GM23248 (cell line): ENCODE results near the gene EPHA2. TPM values are rescaled to one million over a fixed set of nuclear protein-coding genes. Genes with fewer than 3 reads are reported as not detected.

Source experiments
- DNase-seq: peaks from one replicate; pipeline ENCODE4 v3.0.0-alpha.2; 2015
- H2AFZ ChIP-seq: fragments of 200-600 bp; sonication (generic); 2 replicates; pipeline ENCODE4 v1.6.1; 2016; ENCODE audit warnings: antibody characterized with exemption
- H3F3A ChIP-seq: fragments of 200-600 bp; sonication (generic); 2 replicates; pipeline ENCODE4 v1.6.1; 2016; ENCODE audit warnings: mild to moderate bottlenecking, antibody characterized with exemption, mixed run types; ENCODE audit not compliant: insufficient read depth
- H3K27ac ChIP-seq: fragments of 200-600 bp; sonication (generic); 2 replicates; pipeline ENCODE4 v1.5.1; 2016; ENCODE audit warnings: mild to moderate bottlenecking
- H3K27me3 ChIP-seq: fragments of 200-600 bp; sonication (generic); replicated peaks from 2 replicates; pipeline ENCODE4 v1.6.1; 2016; ENCODE audit warnings: mild to moderate bottlenecking; ENCODE audit not compliant: insufficient read depth
- H3K36me3 ChIP-seq: fragments of 200-600 bp; sonication (generic); 2 replicates; pipeline ENCODE4 v1.6.1; 2016; ENCODE audit warnings: low read depth, mild to moderate bottlenecking
- H3K4me1 ChIP-seq: fragments of 200-600 bp; sonication (generic); 2 replicates; pipeline ENCODE4 v1.6.1; 2016; ENCODE audit warnings: mild to moderate bottlenecking; ENCODE audit not compliant: insufficient read depth
- H3K4me2 ChIP-seq: fragments of 200-600 bp; sonication (generic); one replicate; pipeline ENCODE4 v1.6.1; 2016; ENCODE audit warnings: mild to moderate bottlenecking; ENCODE audit not compliant: unreplicated experiment
- H3K4me3 ChIP-seq: fragments of 200-600 bp; sonication (generic); 2 replicates; pipeline ENCODE4 v1.5.1; 2016; ENCODE audit warnings: mild to moderate bottlenecking
- H3K79me2 ChIP-seq: fragments of 200-600 bp; sonication (generic); 2 replicates; pipeline ENCODE4 v1.6.1; 2016; ENCODE audit warnings: mild to moderate bottlenecking; ENCODE audit not compliant: insufficient read depth
- H3K9ac ChIP-seq: fragments of 200-600 bp; sonication (generic); 2 replicates; pipeline ENCODE4 v1.6.1; 2016; ENCODE audit warnings: mild to moderate bottlenecking
- H3K9me2 ChIP-seq: fragments of 200-600 bp; sonication (generic); 2 replicates; pipeline ENCODE4 v1.6.1; 2016; ENCODE audit warnings: mixed run types, mild to moderate bottlenecking, moderate library complexity; ENCODE audit not compliant: insufficient read depth
- H3K9me3 ChIP-seq: fragments of 200-600 bp; sonication (generic); one replicate; pipeline ENCODE4 v1.6.1; 2017; ENCODE audit warnings: low read depth
- H4K20me1 ChIP-seq: fragments of 200-600 bp; sonication (generic); 2 replicates; pipeline ENCODE4 v1.6.0; 2016; ENCODE audit not compliant: insufficient read depth
- EZH2 ChIP-seq: fragments of 200-600 bp; sonication (generic); IDR thresholded peaks from 2 replicates; pipeline ENCODE4 v1.6.1; 2018; ENCODE audit warnings: antibody characterized with exemption, mild to moderate bottlenecking; ENCODE audit not compliant: insufficient read depth, poor library complexity, severe bottlenecking
- EZH2phosphoT487 ChIP-seq: fragments of 200-600 bp; sonication (generic); IDR thresholded peaks from 2 replicates; pipeline ENCODE4 v1.6.1; 2018; ENCODE audit warnings: antibody characterized with exemption, moderate library complexity, mild to moderate bottlenecking, low read depth; ENCODE audit not compliant: insufficient read depth
- WGBS, 2 experiments: methylation state at CpG; one replicate each; pipeline ENCODE4 v1.1.6; 2015 to 2017; ENCODE audit warnings: low lambda C conversion rate in 2 of 2, low coverage in 1 of 2; ENCODE audit errors: missing lambda C conversion rate in 2 of 2; 5-methylcytosine and 5-hydroxymethylcytosine counted together
- in situ Hi-C: fragments of 300-500 bp; cut with MboI; formaldehyde crosslinking; loops from 2 replicates; pipeline ENCODE4 v1.15.0; 2020
- polyA plus RNA-seq: library from polyadenylated mRNA; unstranded; fragments of >200 nt; fragmentation: Nextera tagmentation; extraction: Ambion mirVana; gene quantifications from 2 replicates; pipeline ENCODE4 v1.2.1, GENCODE V29; 2016
- total RNA-seq: library from RNA; depleted of rRNA; stranded (reverse); fragments of >200 nt; shearing (Covaris generic); gene quantifications from 2 replicates; pipeline ENCODE4 v1.2.3, GENCODE V29; 2014

Gene EPHA2
- total and polyA plus RNA-seq, 2 experiments from 2014 or later = 8.8 to 21.7 TPM

DNA sequence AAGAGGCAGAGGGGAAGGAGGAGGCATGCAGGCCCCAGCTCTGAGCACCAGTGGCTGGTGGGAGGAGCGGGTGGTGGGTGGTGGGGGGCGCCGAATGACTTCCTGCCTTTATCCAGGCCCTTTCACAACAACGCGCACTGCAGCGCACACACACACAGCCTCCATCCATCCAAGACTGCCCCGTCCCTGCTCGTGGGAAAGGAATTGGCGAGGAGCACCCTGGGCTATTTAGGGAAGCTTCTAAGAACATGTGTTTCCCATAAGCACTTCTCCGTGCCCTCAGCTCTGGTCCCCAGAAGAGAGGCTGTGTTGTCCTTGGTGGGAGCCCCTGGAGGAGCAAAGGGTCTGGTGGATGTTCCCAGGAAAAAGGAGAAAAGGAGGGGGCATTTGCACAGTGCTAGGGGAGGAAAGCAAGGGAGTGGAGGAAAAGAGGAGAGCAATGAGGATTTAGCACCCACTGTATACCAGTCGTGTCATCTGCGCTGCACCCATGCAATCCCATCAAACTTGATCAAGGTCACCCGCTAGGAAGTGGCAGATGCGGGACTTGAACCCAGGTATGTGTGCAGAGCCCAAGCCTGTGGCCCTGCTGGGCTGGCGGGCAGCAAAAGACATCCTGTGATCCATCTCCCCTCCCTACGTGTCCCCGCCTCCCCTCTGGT lies 28.1 kb downstream of the EPHA2 start:
- no peak for DNase-seq
- peaks cover 5% of the 10 kb centered on the region; the same call in 1 of the 2 replicates for H3K4me1 ChIP-seq
- WGBS, 2 experiments = 79% methylated on average over 17 of the region's 17 CpGs
- in situ Hi-C loops = no loop called here
- H3K4me3 ChIP-seq = no peak overlapping the region
- no peak overlapping the region for H3K4me2 ChIP-seq
- no peaks in the 10 kb centered on the region for H3K9me2 ChIP-seq
- no peak overlapping the region for H3K27ac ChIP-seq
- H3K79me2 ChIP-seq = no peaks in the 10 kb centered on the region
- no peaks in the 10 kb centered on the region for H3K9me3 ChIP-seq
- H3K36me3 ChIP-seq = peaks cover 40% of the 10 kb centered on the region
- peaks cover 12% of the 10 kb centered on the region; the same call in 1 of the 2 replicates for H3F3A ChIP-seq
- H3K27me3 ChIP-seq = no peaks in the 10 kb centered on the region
- no peak overlapping the region for H3K9ac ChIP-seq
- TF ChIP-seq EZH2 (no peak), EZH2phosphoT487 (no peak)
- no peak overlapping the region for H2AFZ ChIP-seq
- no peaks in the 10 kb centered on the region for H4K20me1 ChIP-seq

DNA sequence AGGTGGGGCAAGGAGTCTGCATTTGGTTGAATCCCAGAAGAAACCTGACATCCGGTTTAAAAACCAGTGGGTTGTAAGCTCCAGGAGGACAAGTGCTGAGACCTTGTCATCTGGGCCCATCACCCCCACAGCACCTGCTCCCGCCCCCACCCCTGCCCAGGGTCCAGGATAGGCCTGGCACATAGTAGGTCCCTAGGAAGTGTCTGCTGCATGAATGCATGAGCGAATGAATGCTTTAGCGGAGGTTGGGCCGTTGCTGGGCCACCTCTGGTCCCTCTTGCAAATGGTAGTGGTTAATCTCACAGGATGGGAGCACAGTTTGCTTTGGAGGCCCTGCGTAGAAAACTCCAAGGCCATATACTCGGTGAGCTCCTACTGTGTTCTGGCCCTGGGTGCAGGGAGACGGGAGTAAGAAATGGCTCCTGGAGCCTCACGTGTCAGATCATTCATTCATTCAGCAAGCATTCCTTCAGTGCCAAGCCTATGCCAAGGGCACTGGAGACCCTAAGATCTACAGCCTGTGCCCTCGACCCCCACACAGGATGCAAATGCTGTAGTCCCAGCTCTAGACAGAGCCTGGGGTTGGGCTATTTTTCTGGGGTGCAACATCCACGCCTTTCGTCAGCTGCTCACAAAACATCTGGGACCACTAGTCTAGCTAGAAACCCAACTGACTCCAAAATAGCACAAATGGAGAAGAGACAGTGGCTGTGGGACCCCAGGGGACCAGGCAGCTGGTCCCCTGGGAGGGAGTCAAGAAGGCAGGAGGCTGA lies 28.9 kb downstream of the EPHA2 start:
- Histone ChIP-seq H3K4me1 (peaks cover 13% of the 10 kb centered on the region), H4K20me1 (no peaks in the 10 kb centered on the region), H3K4me3 (no peak overlapping the region), H3K9me2 (no peaks in the 10 kb centered on the region), H3K27me3 (no peaks in the 10 kb centered on the region), H2AFZ (no peak overlapping the region), H3K36me3 (peaks cover 34% of the 10 kb centered on the region), H3K9ac (no peak overlapping the region), H3K27ac (no peak overlapping the region), H3K79me2 (no peaks in the 10 kb centered on the region), H3K4me2 (no peak overlapping the region), H3F3A (peaks cover 19% of the 10 kb centered on the region; the same call in 1 of the 2 replicates), H3K9me3 (no peaks in the 10 kb centered on the region)
- WGBS, 2 experiments = 96 to 97% methylated on average over 11 to 12 of the region's 12 CpGs
- DNase-seq = no peak
- no peak for TF ChIP-seq EZH2
- TF ChIP-seq EZH2phosphoT487 = no peak
- in situ Hi-C loops = no loop called here

DNA sequence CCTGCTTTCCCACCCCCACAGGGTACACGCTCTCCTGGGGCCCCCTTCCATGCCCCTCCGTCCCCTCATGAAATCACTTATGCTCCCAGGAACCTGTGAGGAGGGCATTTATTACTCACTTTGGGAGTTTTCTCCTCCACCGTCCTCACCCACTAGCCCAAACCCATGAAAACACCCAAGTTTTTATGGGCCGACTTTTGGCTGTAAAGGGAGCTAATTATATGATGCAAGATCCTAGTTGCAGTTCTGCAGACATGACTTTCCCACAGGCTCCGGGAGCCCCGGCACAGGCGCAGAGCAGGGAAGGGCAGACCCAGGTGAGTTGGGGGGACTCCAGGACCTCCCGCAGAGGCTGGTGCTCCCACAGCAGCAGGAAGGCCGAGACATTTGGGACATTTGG lies 29.7 kb downstream of the EPHA2 start:
- no peak overlapping the region for H3K9ac ChIP-seq
- in situ Hi-C loops = no loop called here
- no peaks in the 10 kb centered on the region for H3K27me3 ChIP-seq
- H3K9me3 ChIP-seq = no peaks in the 10 kb centered on the region
- peaks cover 17% of the 10 kb centered on the region for H3K4me1 ChIP-seq
- H3K79me2 ChIP-seq = no peaks in the 10 kb centered on the region
- H3K27ac ChIP-seq = no peak overlapping the region
- DNase-seq = no peak
- no peaks in the 10 kb centered on the region for H4K20me1 ChIP-seq
- peaks cover 21% of the 10 kb centered on the region; the same call in 1 of the 2 replicates for H3F3A ChIP-seq
- H3K36me3 ChIP-seq = peaks cover 27% of the 10 kb centered on the region
- no peak overlapping the region for H3K4me2 ChIP-seq
- H2AFZ ChIP-seq = no peak overlapping the region
- WGBS, 2 experiments = 90 to 97% methylated on average over 9 of the region's 9 CpGs
- no peak overlapping the region for H3K4me3 ChIP-seq
- no peak for TF ChIP-seq EZH2
- TF ChIP-seq EZH2phosphoT487 = no peak
- H3K9me2 ChIP-seq = no peaks in the 10 kb centered on the region

DNA sequence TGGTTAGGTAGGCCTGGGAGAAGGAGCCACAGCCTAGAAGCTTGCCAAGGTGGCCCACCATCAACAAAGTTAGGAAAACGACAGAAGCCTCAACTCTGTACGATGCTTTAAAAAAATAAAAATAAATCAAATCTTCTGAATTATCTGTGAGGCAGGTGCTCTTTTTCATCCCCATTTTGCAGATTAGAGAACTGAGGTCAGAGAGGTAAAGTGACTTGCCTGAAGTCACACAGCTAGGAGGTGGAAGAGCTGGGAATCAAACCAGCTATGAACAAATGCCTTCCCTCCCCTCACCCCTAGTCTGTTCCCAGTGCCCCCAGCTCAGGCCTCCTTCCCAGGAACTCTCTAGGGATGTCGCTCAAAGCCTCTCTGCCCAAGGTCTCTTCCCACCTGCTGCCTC lies 30.4 kb downstream of the EPHA2 start:
- peaks cover 21% of the 10 kb centered on the region; the same call in 1 of the 2 replicates for H3F3A ChIP-seq
- no peaks in the 10 kb centered on the region for H3K9me3 ChIP-seq
- DNase-seq = no peak
- no peak overlapping the region for H3K4me2 ChIP-seq
- in situ Hi-C loops = no loop called here
- H3K9ac ChIP-seq = no peak overlapping the region
- H3K9me2 ChIP-seq = no peaks in the 10 kb centered on the region
- H2AFZ ChIP-seq = no peak overlapping the region
- H4K20me1 ChIP-seq = no peaks in the 10 kb centered on the region
- peaks cover 17% of the 10 kb centered on the region for H3K4me1 ChIP-seq
- WGBS, 2 experiments = 97 to 100% methylated on average over 3 of the region's 3 CpGs
- H3K27ac ChIP-seq = no peak overlapping the region
- H3K27me3 ChIP-seq = no peaks in the 10 kb centered on the region
- no peak for TF ChIP-seq EZH2
- no peak for TF ChIP-seq EZH2phosphoT487
- H3K36me3 ChIP-seq = peaks cover 27% of the 10 kb centered on the region
- no peaks in the 10 kb centered on the region for H3K79me2 ChIP-seq
- no peak overlapping the region for H3K4me3 ChIP-seq
